K562 (cell line): ENCODE results near the gene PPT1. TPM values are rescaled to one million over a fixed set of nuclear protein-coding genes. Genes with fewer than 3 reads are reported as not detected.
A peak's percentile ranks its signal among the peaks of the same experiment; 100 is the strongest.

Experiments
- ATF7 ChIP-seq: fragments of 450-650 bp; IDR thresholded peaks from 2 replicates; pipeline ENCODE4 v1.7.1; 2014; ENCODE audit warnings: mild to moderate bottlenecking, moderate library complexity
- BACH1 ChIP-seq: fragments of 200-800 bp; sonication (Bioruptor generic); IDR thresholded peaks from 2 replicates; pipeline ENCODE4 v1.6.1; 2016; ENCODE audit warnings: missing genetic modification characterization, missing compliant biosample characterization
- CBX5 ChIP-seq: IDR thresholded peaks from 2 replicates; pipeline ENCODE4 v1.6.1; 2014; ENCODE audit warnings: low read depth, borderline replicate concordance
- CEBPB ChIP-seq: fragments of 450-650 bp; IDR thresholded peaks from 2 replicates; pipeline ENCODE4 v1.6.1; 2016; ENCODE audit warnings: missing genetic modification characterization, missing compliant biosample characterization
- CREM ChIP-seq: IDR thresholded peaks from 2 replicates; pipeline ENCODE4 v1.6.1; 2014; ENCODE audit warnings: antibody characterized with exemption, low read depth
- ESRRA ChIP-seq: fragments of 450-650 bp; IDR thresholded peaks from 2 replicates; pipeline ENCODE4 v1.6.1; 2014; ENCODE audit warnings: low read depth, mild to moderate bottlenecking, moderate library complexity, borderline replicate concordance
- ESRRB ChIP-seq: fragments of 250-450 bp; sonication (Bioruptor Pico); IDR thresholded peaks from 2 replicates; pipeline ENCODE4 v1.5.0; 2020; ENCODE audit warnings: mild to moderate bottlenecking, moderate library complexity, borderline replicate concordance
- ETS1 ChIP-seq: conservative IDR thresholded peaks from 2 replicates; pipeline ENCODE4 v1.6.1; 2011; ENCODE audit warnings: low read depth, mild to moderate bottlenecking, low read length; ENCODE audit not compliant: control insufficient read depth
- HDAC2 ChIP-seq: fragments of 450-650 bp; IDR thresholded peaks from 2 replicates; pipeline ENCODE4 v1.6.1; 2016; ENCODE audit warnings: mild to moderate bottlenecking
- MYNN ChIP-seq, 2 experiments: sonication (generic); formaldehyde crosslinking in 1 of 2; IDR thresholded peaks; 2 replicates each; pipeline versions ENCODE4 v1.5.0 to v1.6.1; 2016 to 2020; ENCODE audit warnings: antibody characterized with exemption in 1 of 2, missing genetic modification reagents in 1 of 2
- NCOR1 ChIP-seq: fragments of 450-650 bp; IDR thresholded peaks from 2 replicates; pipeline ENCODE4 v1.6.1; 2016; ENCODE audit warnings: mild to moderate bottlenecking, moderate library complexity
- NFE2L1 ChIP-seq: fragments of 450-650 bp; IDR thresholded peaks from 2 replicates; pipeline ENCODE4 v1.6.1; 2016; ENCODE audit warnings: missing genetic modification characterization, low read depth, mild to moderate bottlenecking, missing compliant biosample characterization, moderate library complexity, borderline replicate concordance
- RAD21 ChIP-seq, 2 experiments: fragments of 250-450 bp in 1 of 2; fragments of 450-650 bp in 1 of 2; sonication (Bioruptor Pico) in 1 of 2; formaldehyde crosslinking in 1 of 2; IDR thresholded peaks in 1 of 2; conservative IDR thresholded peaks in 1 of 2; 2 replicates each; pipeline versions ENCODE4 v1.4.0 to v1.8.0; 2020 to 2022; ENCODE audit warnings: mild to moderate bottlenecking in 2 of 2, moderate library complexity in 1 of 2
- RNF219 ChIP-seq: fragments of 250-450 bp; sonication (Bioruptor Pico); IDR thresholded peaks from 2 replicates; pipeline ENCODE4 v1.5.0; 2022; ENCODE audit warnings: mild to moderate bottlenecking
- SNIP1 ChIP-seq: fragments of 450-650 bp; IDR thresholded peaks from 2 replicates; pipeline ENCODE4 v1.7.1; 2017; ENCODE audit warnings: low read depth, mild to moderate bottlenecking
- TBL1XR1 ChIP-seq, 2 experiments: IDR thresholded peaks; 2 replicates each; pipeline ENCODE4 v1.6.1; 2012; ENCODE audit warnings: improper control_type of control experiment in 2 of 2, low read length in 2 of 2, mild to moderate bottlenecking in 1 of 2
- THAP12 ChIP-seq: fragments of 250-450 bp; sonication (Bioruptor Pico); IDR thresholded peaks from 2 replicates; pipeline ENCODE4 v1.9.0; 2021; ENCODE audit warnings: mild to moderate bottlenecking, inconsistent platforms
- ZNF224 ChIP-seq: sonication (generic); formaldehyde crosslinking; IDR thresholded peaks from 2 replicates; pipeline ENCODE4 v1.8.0; 2022; ENCODE audit warnings: mild to moderate bottlenecking, missing genetic modification reagents
- ZNF280A ChIP-seq: fragments of 450-650 bp; IDR thresholded peaks from 2 replicates; pipeline ENCODE4 v1.6.1; 2018; ENCODE audit warnings: mild to moderate bottlenecking, low read depth; ENCODE audit not compliant: partially characterized antibody
- ZNF408 ChIP-seq: fragments of 250-450 bp; sonication (Bioruptor Pico); IDR thresholded peaks from 2 replicates; pipeline ENCODE4 v1.4.0; 2020; ENCODE audit warnings: low read depth, mild to moderate bottlenecking, moderate library complexity
- ZNF41 ChIP-seq: fragments of 250-450 bp; sonication (Bioruptor Pico); conservative IDR thresholded peaks from 2 replicates; pipeline ENCODE4 v1.4.0; 2020; ENCODE audit warnings: mild to moderate bottlenecking
- polyA plus RNA-seq, 8 experiments: library from polyadenylated mRNA; depleted of rRNA in 4 of 8; stranded (reverse) in 5 of 8; unstranded in 3 of 8; fragments of >200 nt; fragmentation: Nextera tagmentation in 2 of 8; fragmentation: Illumina TruSeq in 1 of 8; extraction: Ambion mirVana in 2 of 8; extraction: Trizol in 1 of 8; gene quantifications; 2 replicates each; pipeline versions ENCODE4 v1.2.1 to v1.2.3, GENCODE V29; 2011 to 2014; ENCODE audit warnings: inconsistent platforms in 1 of 8, missing spikeins in 1 of 8
- total RNA-seq, 7 experiments: library from RNA; depleted of rRNA in 6 of 7; stranded (reverse); fragments of >200 nt in 6 of 7; fragmentation: Illumina TruSeq in 2 of 7; extraction: Trizol in 2 of 7; gene quantifications; 2 replicates each; pipeline versions ENCODE4 v1.2.1 to v1.2.3, GENCODE V29; 2011 to 2021; ENCODE audit warnings: low replicate concordance in 1 of 7

Gene PPT1
- total and polyA plus RNA-seq, 9 of the 15 experiments (the other 6 are each of a cell fraction or from before 2014, with no cell fraction given) = 72.2 to 285 (median 143) TPM

DNA sequence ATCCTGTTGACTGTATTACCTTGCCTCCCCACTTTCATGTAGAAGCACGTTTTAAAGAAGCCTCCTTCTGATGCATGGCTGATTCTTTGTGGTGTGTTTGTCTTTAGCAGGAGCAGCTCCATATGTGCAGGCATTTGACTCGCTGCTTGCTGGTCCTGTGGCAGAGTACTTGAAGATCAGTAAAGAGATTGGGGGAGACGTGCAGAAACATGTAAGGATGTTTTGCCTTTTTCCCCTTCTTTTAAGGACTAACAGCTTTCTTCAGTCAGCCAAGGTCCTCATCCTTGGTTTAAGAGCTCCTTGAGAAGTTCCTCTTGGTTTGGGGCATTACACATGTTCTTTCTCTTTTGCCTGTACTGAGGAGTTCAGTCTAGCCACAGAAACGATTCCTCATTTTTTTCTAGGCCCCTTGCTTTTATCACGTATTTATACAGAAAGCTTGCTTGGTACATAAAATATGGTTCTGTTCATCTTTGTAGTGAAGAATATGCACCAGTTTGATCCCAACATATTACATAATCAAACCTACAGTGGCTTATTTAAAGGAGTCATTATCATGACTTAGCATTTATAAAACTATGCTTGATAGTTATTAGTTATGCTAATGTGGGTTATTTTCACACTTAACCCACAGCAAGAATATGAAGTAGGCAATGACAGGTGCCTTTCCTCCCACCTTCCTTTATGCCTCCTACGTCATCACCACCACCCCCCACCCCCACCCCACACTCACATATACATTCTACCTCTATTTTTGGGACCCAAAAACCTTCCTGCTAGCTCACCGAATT lies 36.9 kb downstream of the PPT1 start (continued):
- TF ChIP-seq ZNF280A (no peak), CEBPB (tag) (no peak), NFE2L1 (tag) (no peak), RAD21 (CRISPR knock-in tag; conservative IDR thresholded peaks at IDR 0.05 in 1 of 2, IDR thresholded peaks at IDR 0.05 in 1 of 2) (no peak), ZNF41 (no peak; the same call in 1 of the 2 replicates), ZNF408 (CRISPR knock-in tag) (no peak), ETS1 (no peak), ZNF224 (CRISPR knock-in tag) (peak; percentile 54; the same call in 1 of the 2 replicates), MYNN (IDR thresholded peaks at IDR 0.05) (no peak), MYNN (CRISPR knock-in tag; IDR thresholded peaks at IDR 0.05) (no peak), CBX5 (no peak), SNIP1 (no peak), TBL1XR1 (IDR thresholded peaks at IDR 0.05; ENCODE audit: low read length in 2 of 2) (no peak), BACH1 (tag) (peak; percentile 96), ESRRA (no peak), THAP12 (CRISPR knock-in tag) (no peak), CREM (0 out of 2 replicates have a peak, but pooled peaks have one; percentile 29), ESRRB (CRISPR knock-in tag) (no peak), ATF7 (no peak), NCOR1 (no peak), HDAC2 (no peak), RNF219 (CRISPR knock-in tag) (no peak)
